Measurements from ENCODE around the gene IPPK.

DNA sequence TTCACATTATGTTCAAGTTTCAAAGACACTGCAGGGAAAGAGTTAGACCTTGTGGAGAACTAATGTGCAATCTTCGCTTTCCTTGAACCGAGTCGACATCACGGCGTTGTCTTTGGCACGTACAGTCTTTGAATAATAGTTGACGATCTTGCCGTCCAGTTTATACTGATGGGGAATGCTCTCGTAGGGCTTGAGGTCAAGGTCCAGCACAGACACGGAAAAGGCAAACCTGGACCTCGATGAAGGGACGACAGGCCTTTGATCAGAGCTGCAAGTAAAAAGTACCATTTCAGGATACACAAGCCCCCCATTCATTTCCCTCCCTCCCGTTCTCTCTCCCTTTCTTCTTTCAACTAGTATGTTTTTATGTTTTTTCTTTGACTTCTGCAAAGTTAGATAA is 54.1 kb downstream of the IPPK start:
- TF ChIP-seq CTCF (IDR thresholded peaks at IDR 0.05; ENCODE audit: low read length) (no peak), EZH2phosphoT487 (IDR thresholded peaks at IDR 0.05; ENCODE audit: low read length) (no peak)
